HG03280 (cell line): ENCODE data around the gene NFE2L1.
A peak's percentile ranks its signal among the peaks of the same experiment; 100 is the strongest.
"Not testable (repeated sequence)": the region's sequence is repeated elsewhere in the genome, so short reads cannot be mapped to it uniquely, and the experiment has no call there.

ENCODE experiments used
- ATAC-seq: cut with Tn5 transposase; IDR thresholded peaks from one replicate; pipeline ENCODE4 v1.9.1; 2021; ENCODE audit warnings: mild to moderate bottlenecking, moderate library complexity; ENCODE audit not compliant: unreplicated experiment

NFE2L1 gene

GRCh38 chr17:48022901-48023300 is 25.3 kb upstream of the NFE2L1 start:
- no peak for ATAC-seq

GRCh38 chr17:48023400-48024148 is 24.6 kb upstream of the NFE2L1 start:
- ATAC-seq, result no peak

GRCh38 chr17:48024149-48025039 is 23.8 kb upstream of the NFE2L1 start:
- ATAC-seq, result peak; percentile 6

- peak; percentile 88 for ATAC-seq
Measured at GRCh38 chr17:48025040-48025903, 22.9 kb upstream of the NFE2L1 start.

- ATAC-seq, result no peak
Measured at GRCh38 chr17:48025904-48026501, 22.2 kb upstream of the NFE2L1 start.

- no peak for ATAC-seq
Measured at GRCh38 chr17:48026502-48027321, 21.4 kb upstream of the NFE2L1 start.

- no peak for ATAC-seq
Measured at GRCh38 chr17:48027322-48027981, 20.7 kb upstream of the NFE2L1 start.

- no peak for ATAC-seq
Measured at GRCh38 chr17:48028736-48029135, 19.4 kb upstream of the NFE2L1 start.

GRCh38 chr17:48030531-48030930 is 17.6 kb upstream of the NFE2L1 start:
- no peak for ATAC-seq

- ATAC-seq, result no peak
Measured at GRCh38 chr17:48031966-48032365, 16.2 kb upstream of the NFE2L1 start.

- not testable (repeated sequence) for ATAC-seq
Measured at GRCh38 chr17:48034734-48035133, 13.4 kb upstream of the NFE2L1 start.

- ATAC-seq, result no peak
Measured at GRCh38 chr17:48036693-48037035, 11.5 kb upstream of the NFE2L1 start.

- ATAC-seq, result no peak
Measured at GRCh38 chr17:48037036-48037837, 10.9 kb upstream of the NFE2L1 start, which contains the start of gene COPZ2. Gene COPZ2 (minus strand): TSS chr17:48037797. CDS start chr17:48037777, 20 bp downstream.

GRCh38 chr17:48037838-48038323 is 10.3 kb upstream of the NFE2L1 start:
- ATAC-seq, result no peak

- no peak for ATAC-seq
Measured at GRCh38 chr17:48038687-48039086, 9.5 kb upstream of the NFE2L1 start.

- ATAC-seq, result no peak
Measured at GRCh38 chr17:48043176-48043575, 5.0 kb upstream of the NFE2L1 start.

GRCh38 chr17:48044851-48045250 is 3.3 kb upstream of the NFE2L1 start:
- ATAC-seq, result no peak

GRCh38 chr17:48045316-48046001 is 2.7 kb upstream of the NFE2L1 start:
- no peak for ATAC-seq
